NCI-H1417 treated with DMSO at 0.1 percent for 48 hours (cell line): ENCODE data around the gene PERM1.
"Not testable (repeated sequence)": the region's sequence is repeated elsewhere in the genome, so short reads cannot be mapped to it uniquely, and the experiment has no call there.

Source experiments
- DNase-seq: peaks from one replicate; lab custom pipeline; 2025; lab: John Stamatoyannopoulos, UW

PERM1 gene

DNA sequence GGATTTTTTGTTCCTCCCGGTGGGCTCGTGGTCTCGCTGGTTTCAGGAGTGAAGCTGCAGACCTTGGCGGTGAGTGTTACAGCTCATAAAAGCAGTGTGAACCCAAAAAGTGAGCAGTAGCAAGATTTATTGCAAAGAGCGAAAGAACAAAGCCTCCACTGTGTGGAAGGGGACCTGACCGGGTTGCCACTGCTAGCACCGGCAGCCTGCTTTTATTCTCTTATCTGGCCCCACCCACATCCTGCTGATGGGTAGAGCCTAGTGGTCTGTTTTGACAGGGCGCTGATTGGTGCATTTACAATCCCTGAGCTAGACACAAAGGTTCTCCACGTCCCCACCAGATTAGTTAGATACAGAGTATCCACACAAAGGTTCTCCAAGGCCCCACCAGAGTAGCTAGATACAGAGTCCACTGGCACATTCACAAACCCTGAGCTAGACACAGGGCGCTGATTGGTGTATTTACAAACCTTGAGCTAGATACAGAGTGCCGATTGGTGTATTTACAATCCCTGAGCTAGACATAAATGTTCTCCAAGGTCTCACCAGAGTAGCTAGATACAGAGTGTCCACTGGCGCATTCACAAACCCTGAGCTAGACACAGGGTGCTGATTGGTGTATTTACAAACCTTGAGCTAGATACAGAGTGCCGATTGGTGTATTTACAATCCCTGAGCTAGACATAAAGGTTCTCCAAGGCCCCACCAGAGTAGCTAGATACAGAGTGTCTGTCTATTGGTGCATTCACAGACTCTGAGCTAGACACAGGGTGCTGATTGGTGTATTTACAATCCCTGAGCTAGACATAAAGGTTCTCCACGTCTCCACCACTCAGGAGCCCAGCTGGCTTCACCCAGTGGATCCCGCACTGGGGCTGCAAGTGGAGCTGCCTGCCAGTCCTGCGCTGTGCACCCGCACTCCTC lies 35.8 kb upstream of the PERM1 start:
- DNase-seq = not testable (repeated sequence)

DNA sequence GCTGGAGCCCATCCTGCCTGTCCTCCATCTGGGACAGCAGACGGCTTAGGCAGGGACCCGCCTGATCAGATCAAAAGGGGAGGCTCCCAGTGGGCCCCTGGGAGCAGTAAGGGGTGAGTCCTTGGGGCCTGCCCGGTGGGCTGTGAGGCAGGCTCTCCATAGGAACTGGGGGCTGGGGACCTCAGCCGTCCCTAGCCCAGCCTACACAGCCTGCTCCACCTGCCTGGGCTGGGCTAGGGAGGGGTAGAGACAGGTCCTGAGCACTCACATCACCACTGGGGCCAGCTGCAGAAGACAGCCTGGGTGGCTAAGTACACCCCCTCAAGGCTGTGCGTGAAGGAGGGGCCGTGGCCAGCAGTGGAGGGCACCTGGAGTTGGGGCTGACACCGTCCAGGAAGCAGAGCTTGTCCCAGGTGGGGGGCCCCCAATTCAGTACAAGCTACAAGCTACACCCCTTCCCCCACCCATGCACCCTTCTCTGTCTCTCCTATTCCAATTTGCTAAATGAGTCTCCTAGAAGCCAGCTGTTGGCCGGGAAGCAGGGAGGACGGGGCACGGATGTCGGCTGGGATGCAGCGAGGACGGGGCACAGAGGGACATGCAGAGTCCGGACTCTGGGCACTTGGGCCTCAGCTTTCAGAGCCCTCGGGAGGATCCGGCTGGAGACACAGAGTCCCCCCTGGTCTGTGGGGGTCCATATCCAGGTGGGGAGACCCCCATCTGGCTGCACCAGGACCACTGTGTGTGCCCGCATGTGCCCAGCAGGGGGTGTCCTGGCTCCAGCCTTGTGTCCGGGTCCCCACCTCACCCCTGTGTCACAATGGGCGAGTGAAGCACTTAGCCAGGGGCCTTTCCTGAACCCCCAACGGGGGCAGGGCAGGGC lies 33.1 kb upstream of the PERM1 start:
- no peak for DNase-seq

DNA sequence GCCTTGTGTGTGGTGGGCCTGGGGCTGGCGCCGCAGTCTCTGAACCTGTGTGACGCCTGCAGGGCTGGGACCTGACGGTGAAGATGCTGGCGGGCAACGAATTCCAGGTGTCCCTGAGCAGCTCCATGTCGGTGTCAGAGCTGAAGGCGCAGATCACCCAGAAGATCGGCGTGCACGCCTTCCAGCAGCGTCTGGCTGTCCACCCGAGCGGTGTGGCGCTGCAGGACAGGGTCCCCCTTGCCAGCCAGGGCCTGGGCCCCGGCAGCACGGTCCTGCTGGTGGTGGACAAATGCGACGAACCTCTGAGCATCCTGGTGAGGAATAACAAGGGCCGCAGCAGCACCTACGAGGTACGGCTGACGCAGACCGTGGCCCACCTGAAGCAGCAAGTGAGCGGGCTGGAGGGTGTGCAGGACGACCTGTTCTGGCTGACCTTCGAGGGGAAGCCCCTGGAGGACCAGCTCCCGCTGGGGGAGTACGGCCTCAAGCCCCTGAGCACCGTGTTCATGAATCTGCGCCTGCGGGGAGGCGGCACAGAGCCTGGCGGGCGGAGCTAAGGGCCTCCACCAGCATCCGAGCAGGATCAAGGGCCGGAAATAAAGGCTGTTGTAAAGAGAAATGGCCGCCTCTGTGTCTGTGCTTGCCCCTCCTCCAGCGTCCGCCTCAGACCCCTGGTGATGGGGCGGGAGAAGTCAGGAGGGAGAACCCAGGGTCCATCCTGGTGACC lies 32.2 kb upstream of the PERM1 start:
- DNase-seq = no peak

DNA sequence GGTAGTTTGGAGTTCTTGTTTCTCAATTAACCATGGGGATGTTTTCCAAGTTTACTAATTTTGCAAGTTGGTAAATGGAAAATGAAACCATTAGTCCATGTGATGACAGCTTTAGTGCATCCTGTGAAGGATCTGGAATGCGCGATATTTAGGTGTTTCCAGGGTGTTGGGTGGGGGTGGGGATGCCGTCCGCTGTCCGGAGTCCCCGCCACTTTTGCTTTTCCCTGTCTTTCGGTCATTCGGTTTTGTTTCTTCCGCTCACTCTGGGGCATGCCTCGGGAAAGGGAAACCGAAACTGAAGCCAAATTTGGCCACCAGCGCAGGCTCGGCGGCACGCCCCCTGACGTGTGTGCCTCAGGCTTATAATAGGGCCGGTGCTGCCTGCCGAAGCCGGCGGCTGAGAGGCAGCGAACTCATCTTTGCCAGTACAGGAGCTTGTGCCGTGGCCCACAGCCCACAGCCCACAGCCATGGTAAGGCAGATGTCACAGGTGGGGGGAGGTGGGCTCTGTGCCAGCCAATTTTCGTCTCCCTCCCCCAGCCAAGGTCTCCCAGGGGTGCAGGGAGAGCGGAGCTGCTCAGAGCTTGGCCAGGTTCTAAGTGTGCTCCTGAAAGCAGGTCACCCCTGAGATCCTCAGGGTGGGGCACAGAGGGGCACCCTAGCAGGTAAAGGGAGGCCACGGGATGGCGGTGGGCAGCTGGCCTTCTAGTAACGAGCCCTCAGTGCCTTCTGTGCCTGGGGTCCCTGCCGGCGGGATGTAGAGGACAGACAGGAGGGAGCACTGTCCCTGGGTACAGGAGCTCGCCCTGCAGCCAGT lies 31.4 kb upstream of the PERM1 start, which contains the start of gene ISG15:
TSS of gene ISG15 (plus strand) at position 393 of the 817 bp plus-strand sequence. CDS start at position 470, 77 bp downstream.
- no peak for DNase-seq

DNA sequence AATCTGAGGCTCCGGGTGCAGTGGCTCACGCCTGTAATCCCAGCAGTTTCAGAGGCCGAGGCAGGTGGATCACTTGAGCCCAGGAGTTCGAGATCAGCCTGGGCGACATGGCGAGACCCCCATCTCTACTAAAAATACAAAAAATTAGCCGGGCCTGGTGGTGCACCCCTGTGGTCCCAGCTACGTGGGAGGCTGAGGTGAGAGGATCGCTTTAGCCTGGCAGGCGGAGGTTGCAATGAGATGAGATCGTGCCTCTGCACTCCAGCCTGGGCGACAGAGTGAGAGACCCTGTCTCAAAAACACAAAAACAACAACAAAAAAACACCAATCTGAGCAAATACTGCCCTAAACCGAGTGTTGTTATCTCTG lies 30.8 kb upstream of the PERM1 start:
- DNase-seq = not testable (repeated sequence)

DNA sequence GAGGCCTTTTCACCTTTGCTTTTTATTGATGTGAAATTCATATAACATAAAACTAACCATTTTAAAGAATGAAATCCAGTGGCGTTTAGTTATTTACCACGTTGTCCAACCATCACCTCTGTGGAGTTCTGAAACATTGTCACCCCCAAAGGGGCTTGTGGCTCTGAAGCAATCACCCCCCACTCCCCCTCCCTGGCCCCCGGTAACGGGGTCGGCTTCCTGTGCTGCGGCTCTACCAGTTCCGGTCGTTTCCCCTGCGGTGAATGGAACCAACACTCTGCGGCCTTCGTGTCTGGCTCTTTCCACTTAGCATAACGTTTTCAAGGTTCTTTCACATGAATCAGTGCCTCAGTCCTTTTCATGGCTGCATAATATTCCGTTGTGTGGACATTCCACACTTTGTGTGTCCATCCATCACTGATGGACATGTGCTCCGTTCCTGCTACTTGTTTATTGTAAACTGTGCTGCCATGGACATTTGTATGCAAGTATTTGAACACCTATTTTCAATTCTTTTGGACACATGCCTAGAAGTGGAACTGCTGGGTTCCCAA lies 29.6 kb upstream of the PERM1 start:
- DNase-seq = no peak

DNA sequence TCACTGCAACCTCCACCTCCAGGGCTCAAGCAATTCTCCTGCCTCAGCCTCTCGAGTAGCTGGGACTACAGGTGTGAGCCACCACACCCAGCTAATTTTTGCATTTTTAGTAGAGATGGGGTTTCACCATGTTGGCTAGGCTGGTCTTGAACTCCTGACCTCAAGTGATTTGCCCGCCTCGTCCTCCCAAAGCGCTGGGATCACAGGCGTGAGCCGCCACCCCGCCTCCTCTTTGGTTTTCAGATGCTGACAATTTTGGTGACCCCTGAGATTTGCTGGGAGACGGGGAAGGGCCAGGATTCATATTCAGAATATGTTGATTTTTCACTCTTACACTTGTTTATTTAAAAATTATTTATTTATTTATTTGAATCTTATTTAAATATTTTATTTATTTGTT lies 28.2 kb upstream of the PERM1 start:
- DNase-seq = not testable (repeated sequence)

DNA sequence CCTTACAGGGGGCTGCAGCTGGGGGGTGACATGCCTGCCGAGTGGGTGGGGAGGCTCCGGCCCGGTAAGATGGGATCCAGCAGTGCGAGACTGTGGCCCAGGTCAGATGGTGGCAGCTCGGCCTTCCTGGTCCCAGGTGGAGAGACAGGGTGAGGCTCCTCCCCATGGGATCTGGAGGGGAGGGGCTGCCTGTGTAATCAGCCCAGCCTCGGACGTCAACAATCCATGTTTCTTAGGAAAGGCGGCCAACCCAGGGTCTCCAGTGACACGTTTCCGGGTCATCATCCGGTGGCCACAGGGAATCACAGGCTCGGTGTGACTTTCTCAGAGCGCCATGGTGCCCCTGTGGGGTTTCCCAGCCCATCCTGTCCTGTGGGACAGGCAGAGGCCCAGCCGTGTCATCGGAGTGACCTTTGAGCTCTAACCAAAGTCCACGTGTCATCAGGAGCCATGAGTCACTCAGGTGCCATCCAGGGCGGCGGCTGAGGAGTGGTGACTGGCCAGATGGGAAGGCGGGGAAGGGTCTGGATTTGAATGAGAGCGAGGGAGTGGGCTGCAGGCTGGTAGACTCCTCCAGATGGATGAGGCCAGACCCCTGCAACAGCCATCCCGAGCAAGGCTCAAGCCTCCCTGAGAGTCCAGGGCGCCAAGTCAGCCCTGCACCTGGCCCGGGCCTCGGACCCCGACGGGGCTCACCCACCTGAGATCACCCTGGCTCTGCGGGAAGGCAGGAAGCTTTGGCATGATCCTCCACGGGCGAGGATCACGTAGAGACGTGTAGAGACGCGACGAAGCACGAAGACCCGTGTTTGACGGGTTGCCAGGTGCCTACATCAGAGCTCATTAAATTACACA lies 24.6 kb upstream of the PERM1 start:
- DNase-seq = no peak

DNA sequence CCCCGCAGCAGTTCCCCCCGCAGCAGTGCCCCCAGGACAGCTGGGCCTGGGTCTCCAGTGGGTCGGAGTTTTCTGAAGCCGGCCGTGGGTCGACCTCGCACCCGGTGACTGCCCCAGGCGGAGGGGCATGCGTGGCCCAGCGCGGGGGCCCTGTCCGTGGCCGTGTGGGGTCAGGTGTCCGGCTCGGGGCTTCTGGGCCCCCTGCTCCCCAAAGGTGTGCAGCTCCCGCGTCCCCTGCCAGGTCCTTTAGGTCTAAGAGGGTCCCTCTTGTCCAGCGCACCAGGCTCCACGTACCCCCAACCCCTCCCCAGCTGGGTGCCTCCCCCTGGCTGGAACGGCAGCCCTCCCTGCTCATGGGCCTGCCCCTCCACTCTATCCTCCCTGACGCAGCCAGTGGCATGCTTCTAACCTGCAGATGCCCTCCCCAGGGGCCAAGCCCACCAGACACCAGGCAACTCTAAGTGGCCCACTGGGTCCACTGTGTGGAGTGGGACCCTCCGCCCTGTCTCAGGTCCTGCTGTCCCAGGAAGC lies 23.9 kb upstream of the PERM1 start:
- DNase-seq = no peak

DNA sequence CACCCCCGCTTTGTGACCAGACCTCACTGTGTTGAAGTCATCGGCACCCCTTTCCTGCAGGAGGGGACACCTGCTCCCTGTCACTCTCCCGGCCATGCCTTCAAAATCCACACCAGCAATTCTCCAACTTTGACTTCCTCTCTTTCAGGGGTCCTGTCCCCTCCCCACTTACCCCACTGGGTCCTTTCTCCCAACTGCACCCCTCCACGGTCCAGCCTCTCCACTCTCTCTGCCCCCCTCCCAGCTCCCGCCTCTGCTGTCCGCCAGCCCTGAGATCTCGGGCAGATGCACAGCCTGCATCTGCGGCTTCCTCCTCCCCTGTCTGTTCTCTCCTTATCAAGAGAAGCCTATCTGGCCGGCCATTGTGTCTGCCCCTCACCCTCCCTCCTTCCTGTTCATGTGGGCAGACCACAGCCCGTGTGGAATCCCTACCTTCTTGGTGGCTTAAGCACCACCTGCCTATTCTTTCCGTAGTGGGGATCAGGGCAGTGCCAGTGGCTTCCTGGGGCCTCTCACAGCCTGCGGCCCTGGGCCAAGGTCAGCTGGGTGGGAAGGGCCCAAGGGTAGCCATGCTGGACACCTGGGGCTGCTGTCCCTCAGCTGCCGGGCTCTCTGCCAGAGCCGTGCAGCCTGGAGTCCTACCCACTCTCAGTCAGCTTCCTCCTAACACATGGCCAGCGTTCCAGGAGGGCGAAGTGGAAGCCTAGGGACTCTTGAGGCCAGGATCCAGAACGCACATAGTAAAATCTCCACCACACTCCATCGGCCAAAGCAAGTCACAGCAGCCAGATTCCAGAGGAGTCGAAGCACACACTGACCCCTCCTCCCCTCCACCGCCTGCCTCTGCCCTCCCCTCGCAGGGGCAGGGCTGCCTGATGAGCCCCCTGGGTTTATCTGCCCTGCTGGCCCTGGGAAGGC lies 23.1 kb upstream of the PERM1 start:
- DNase-seq = no peak

DNA sequence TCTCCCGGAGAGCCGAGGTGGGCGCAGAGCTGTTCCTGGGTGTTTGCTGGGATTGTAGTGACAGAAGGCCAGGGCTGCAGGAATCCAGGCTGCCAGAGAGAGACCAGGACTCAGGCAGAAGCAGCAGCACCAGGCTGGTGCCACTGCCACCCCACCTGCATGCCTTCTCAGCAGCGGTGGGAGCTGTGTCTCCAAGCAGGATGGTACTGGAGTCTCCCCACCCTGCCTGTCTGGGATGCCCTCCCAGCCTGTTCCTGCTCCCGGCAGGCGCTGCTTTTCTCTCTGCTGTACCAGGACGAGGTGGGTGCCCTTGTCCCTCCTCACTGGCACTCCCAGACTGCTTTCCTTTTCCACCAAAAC lies 22.5 kb upstream of the PERM1 start:
- no peak for DNase-seq

DNA sequence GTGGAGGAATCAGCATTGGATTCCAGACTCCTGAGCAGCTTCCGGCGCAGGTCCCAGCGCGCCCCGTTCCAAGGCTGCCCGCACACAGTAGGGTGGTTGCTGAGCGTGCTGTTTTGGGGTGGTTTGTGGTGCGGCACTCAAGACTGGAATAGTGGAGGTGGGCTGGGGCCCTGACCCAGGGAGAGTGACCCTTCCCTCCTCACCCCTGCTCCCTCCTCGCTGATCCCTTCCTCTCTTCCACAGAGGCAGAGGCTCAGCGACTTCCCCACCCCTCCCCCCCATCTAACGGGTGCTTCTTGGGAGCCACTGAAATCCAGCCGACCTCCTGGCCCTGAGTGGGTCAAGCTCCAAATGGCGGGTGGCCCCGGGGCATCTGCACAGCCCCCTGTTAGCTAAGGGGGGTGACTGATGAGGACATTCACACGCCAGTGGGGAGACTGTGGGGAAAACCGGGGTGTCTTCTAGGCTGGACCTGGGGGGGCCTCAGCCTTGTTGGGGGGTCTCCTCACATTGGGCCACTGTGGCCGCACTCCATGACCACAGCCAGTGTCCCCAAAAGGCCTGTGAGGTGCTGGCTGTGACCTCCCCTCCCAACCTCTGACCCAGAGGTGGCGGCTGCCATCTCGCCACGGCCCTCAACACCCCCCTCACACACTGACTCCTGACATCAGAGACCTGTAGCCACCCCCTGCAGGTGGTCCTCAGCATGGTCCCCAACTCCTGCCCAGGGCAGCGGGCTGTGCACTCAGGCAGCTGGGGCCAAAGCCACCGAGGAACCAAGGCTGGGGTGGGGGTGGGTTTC lies 21.9 kb upstream of the PERM1 start:
- no peak for DNase-seq

DNA sequence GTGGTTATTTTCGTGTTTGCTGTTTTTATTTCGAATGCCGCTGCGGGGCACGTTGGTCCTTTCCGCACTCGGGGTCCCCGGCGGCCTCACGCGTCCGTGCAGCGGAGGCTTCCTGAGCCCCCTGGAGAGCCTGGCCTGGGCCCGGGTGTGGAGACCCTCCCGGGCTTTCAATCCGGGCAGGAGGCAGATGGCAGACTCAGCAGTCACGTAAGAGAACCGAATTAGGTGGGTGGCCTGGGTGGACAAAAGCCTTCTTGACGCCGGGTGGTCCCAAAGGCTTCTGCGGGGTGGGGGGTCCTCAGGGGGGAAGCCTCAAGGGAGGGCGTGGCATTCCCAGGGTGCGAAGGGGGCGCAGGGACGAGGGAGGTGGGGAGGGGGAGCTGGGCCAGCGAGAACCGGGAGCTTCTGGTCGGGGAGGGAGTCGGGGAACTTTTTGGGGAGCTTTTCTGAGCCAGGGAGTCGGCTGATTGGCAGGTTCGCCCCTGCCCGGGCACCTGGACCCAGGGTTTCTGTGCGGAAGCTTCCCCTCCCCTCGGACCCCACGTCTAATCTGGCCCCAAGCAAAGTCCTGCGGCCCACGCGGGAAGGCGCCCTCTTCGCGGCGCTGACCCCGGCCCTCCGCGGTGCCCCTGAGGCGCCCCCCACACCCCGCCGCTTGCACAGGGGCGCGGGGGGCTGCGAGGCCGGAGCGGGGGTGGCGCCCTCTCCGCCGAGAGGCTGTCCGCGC lies 19.3 kb upstream of the PERM1 start:
- no peak for DNase-seq

DNA sequence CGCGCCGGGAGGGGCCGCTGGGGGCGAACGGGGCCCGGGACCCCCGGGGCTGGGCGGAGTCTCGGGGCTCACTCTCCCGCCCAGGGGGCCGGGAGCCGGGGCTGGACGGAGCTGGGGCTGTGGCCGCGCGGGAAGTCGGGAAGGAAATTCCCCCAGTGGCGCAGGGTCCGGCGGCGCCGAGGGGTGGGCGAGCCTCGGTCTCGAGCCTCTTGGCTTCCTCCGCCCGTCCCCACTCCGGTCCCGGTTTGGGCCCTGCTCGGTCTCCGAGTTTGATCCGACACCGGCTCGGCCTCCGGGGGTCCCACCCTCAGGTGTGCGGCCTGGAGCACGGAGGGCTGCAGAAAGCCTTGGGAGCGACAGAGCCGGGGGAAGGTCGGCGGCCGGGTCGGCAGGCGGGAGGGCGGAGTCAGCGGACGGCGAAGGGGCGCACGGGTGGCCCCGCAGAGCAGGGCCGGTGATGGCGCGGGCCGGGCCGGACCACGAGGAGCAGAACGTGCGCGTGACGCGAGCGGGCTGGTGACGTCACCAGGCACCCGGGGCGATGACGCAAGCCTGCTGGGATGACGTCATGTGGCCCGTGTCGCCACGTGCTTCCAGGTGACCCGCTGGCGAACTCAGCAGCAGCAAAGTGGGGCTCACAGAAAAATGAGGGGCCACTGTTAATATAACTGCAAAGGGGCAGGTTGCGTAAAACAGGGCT lies 18.6 kb upstream of the PERM1 start:
- DNase-seq = no peak

DNA sequence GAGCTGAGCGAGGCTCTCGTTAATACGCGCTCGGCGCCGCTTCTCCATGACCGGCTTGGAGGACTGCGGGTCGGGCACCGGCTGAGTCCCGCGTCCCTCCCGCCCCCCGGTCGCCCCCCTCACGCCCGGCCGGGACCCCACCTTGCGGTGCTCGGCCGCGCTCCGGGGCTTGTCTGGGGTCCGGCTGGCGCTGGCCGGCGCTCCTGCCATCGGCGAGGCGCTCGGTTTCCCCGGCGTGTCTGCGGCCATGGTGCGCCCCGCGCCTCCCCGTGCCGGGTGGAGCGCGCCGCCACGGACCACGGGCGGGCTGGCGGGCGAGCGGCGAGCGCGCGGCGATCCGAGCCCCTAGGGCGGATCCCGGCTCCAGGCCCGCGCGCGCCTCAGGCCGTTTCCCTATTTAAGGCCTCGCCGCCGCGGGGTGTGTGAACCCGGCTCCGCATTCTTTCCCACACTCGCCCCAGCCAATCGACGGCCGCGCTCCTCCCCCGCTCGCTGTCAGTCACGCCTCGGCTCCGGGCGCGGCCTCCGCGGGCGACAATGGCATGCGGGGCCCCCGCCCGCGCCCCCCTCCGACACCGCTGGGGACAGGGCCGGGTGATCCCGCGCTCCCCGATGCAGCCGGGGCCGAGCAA lies 17.9 kb upstream of the PERM1 start, which contains the start of gene HES4:
TSS of gene HES4 (minus strand) at position 373 of the 632 bp plus-strand sequence. CDS start at position 249, 124 bp downstream.
- no peak for DNase-seq
